DND-41 (cell line): ENCODE results near the gene CERK.
"Not testable (repeated sequence)": the region's sequence is repeated elsewhere in the genome, so short reads cannot be mapped to it uniquely, and the experiment has no call there.

Experiments
- ATAC-seq: fragments of 200-7000 bp; cut with Tn5 transposase; 3 replicates; pipeline ENCODE4 v1.9.1; 2021; ENCODE audit warnings: low read depth; ENCODE audit not compliant: insufficient read depth
- DNase-seq: peaks from one replicate; pipeline ENCODE4 v3.0.0-alpha.2; 2020
- H2AFZ ChIP-seq: 2 replicates; pipeline ENCODE4 v1.6.0; 2012; ENCODE audit warnings: low read depth, low read length
- H3K27ac ChIP-seq: 2 replicates; pipeline ENCODE4 v1.5.1; 2012; ENCODE audit warnings: low read length, inconsistent platforms
- H3K27me3 ChIP-seq: fragments of 200-600 bp; sonication (generic); 2 replicates; pipeline ENCODE4 v1.6.0; 2012; ENCODE audit warnings: low read length, mild to moderate bottlenecking, inconsistent platforms; ENCODE audit not compliant: insufficient read depth, poor library complexity
- H3K36me3 ChIP-seq: 2 replicates; pipeline ENCODE4 v1.5.1; 2012; ENCODE audit warnings: low read length, inconsistent platforms; ENCODE audit not compliant: insufficient read depth
- H3K4me1 ChIP-seq: 2 replicates; pipeline ENCODE4 v1.5.1; 2012; ENCODE audit warnings: mild to moderate bottlenecking, low read length; ENCODE audit not compliant: insufficient read depth
- H3K4me2 ChIP-seq: 2 replicates; pipeline ENCODE4 v1.6.0; 2012; ENCODE audit warnings: mild to moderate bottlenecking, moderate library complexity, low read length, inconsistent platforms; ENCODE audit not compliant: insufficient read depth
- H3K4me3 ChIP-seq, 2 experiments: fragments of 200-600 bp in 1 of 2; shearing (Covaris generic) in 1 of 2; 2 replicates each; pipeline ENCODE4 v1.5.1; 2012 to 2016; ENCODE audit warnings: inconsistent platforms in 2 of 2, low read length in 2 of 2, mild to moderate bottlenecking in 2 of 2, low read depth in 1 of 2, moderate library complexity in 1 of 2
- H3K79me2 ChIP-seq: 2 replicates; pipeline ENCODE4 v1.6.0; 2012; ENCODE audit warnings: low read length, inconsistent platforms; ENCODE audit not compliant: insufficient read depth
- H3K9ac ChIP-seq: 2 replicates; pipeline ENCODE4 v1.6.0; 2012; ENCODE audit warnings: low read depth, mild to moderate bottlenecking, inconsistent platforms, low read length, moderate library complexity
- H3K9me3 ChIP-seq: 2 replicates; pipeline ENCODE4 v1.5.1; 2012; ENCODE audit warnings: low read length, moderate library complexity, mild to moderate bottlenecking, inconsistent platforms; ENCODE audit not compliant: insufficient read depth, severe bottlenecking
- H4K20me1 ChIP-seq: 2 replicates; pipeline ENCODE4 v1.6.0; 2012; ENCODE audit warnings: low read length; ENCODE audit not compliant: insufficient read depth
- CTCF ChIP-seq: IDR thresholded peaks from 2 replicates; pipeline ENCODE4 v1.5.1; 2012; ENCODE audit warnings: borderline replicate concordance, low read length, moderate library complexity, mild to moderate bottlenecking; ENCODE audit not compliant: poor library complexity, severe bottlenecking; ENCODE audit errors: extremely low read depth
- EZH2 ChIP-seq: IDR thresholded peaks from 3 replicates; pipeline ENCODE4 v1.6.1; 2012; ENCODE audit warnings: borderline replicate concordance, low read depth, mild to moderate bottlenecking, moderate library complexity, low read length, inconsistent platforms; ENCODE audit not compliant: severe bottlenecking

CERK gene

GRCh38 chr22:46636221-46637002 lies 101.6 kb downstream of the CERK start:
- H2AFZ ChIP-seq: no peak overlapping the region
- H3K4me1 ChIP-seq: no peaks in the 10 kb centered on the region
- peaks cover 86% of the 10 kb centered on the region for H3K79me2 ChIP-seq
- H3K9me3 ChIP-seq: no peaks in the 10 kb centered on the region
- ATAC-seq (no peak), DNase-seq (no peak)
- no peaks in the 10 kb centered on the region for H3K27me3 ChIP-seq
- peaks cover 80% of the 10 kb centered on the region for H3K36me3 ChIP-seq
- peaks cover 60% of the 10 kb centered on the region for H4K20me1 ChIP-seq
- H3K4me2 ChIP-seq: no peak overlapping the region
- H3K27ac ChIP-seq: peak overlapping the region; percentile 40
- no peak overlapping the region for H3K9ac ChIP-seq
- no peak overlapping the region for H3K4me3 ChIP-seq
- TF ChIP-seq CTCF: no peak
- no peak for TF ChIP-seq EZH2

GRCh38 chr22:46635756-46636155 lies 102.3 kb downstream of the CERK start:
- Histone ChIP-seq H3K9me3 (no peaks in the 10 kb centered on the region), H3K27ac (no peak overlapping the region), H3K27me3 (no peaks in the 10 kb centered on the region), H3K4me2 (no peak overlapping the region), H3K9ac (no peak overlapping the region), H3K79me2 (peaks cover 84% of the 10 kb centered on the region), H4K20me1 (peaks cover 64% of the 10 kb centered on the region), H2AFZ (no peak overlapping the region), H3K36me3 (peaks cover 83% of the 10 kb centered on the region), H3K4me1 (no peaks in the 10 kb centered on the region), H3K4me3 (no peak overlapping the region)
- ATAC-seq (peak; percentile 30; the same call in 1 of the 3 replicates), DNase-seq (no peak)
- TF ChIP-seq CTCF (peak; percentile 33), EZH2 (no peak)

- H3K9me3 ChIP-seq, H3K4me1 ChIP-seq, DNase-seq, H3K27me3 ChIP-seq, H3K4me3 ChIP-seq, H3K27ac ChIP-seq, H3K9ac ChIP-seq, ATAC-seq, H2AFZ ChIP-seq, H3K4me2 ChIP-seq: not testable (repeated sequence)
- Histone ChIP-seq H3K36me3 (peaks cover 86% of the 10 kb centered on the region), H4K20me1 (peaks cover 70% of the 10 kb centered on the region), H3K79me2 (peaks cover 86% of the 10 kb centered on the region)
These were observed 102.9 kb downstream of the CERK start for GRCh38 chr22:46634973-46635685.
